Adrenal gland (tissue), 12 donors: Measurements from ENCODE around the gene CMPK1. TPM values are rescaled to one million over a fixed set of nuclear protein-coding genes. Genes with fewer than 3 reads are reported as not detected.

Experiments
- DNase-seq, 7 donors: peaks; one replicate each; pipeline ENCODE4 v3.0.0-alpha.2; 2019 to 2020
- H3K27ac ChIP-seq, 5 donors: fragments of 200-600 bp; sonication (generic) in 4 of 5; 1 replicate in 3 of 5; 2 replicates in 2 of 5; pipeline versions ENCODE4 v1.5.1 to v1.8.0; 2016 to 2020; ENCODE audit warnings: mild to moderate bottlenecking in 1 of 5
- H3K27me3 ChIP-seq: fragments of 200-600 bp; 2 replicates; pipeline ENCODE4 v1.8.0; 2021
- H3K36me3 ChIP-seq, 2 donors: fragments of 200-600 bp; replicated peaks in 1 of 2; 1 replicate in 1 of 2; 2 replicates in 1 of 2; pipeline versions ENCODE4 v1.5.1 to v1.8.0; 2018 to 2022
- H3K4me1 ChIP-seq, 2 donors: fragments of 200-600 bp; replicated peaks in 1 of 2; 1 replicate in 1 of 2; 2 replicates in 1 of 2; pipeline versions ENCODE4 v1.5.1 to v1.8.0; 2018 to 2021
- H3K4me3 ChIP-seq, 4 donors: fragments of 200-600 bp; sonication (generic) in 3 of 4; one replicate each; pipeline ENCODE4 v1.5.1; 2016 to 2018
- H3K9me3 ChIP-seq, 3 donors: fragments of 200-600 bp; sonication (generic) in 1 of 3; replicated peaks in 1 of 3; 1 replicate in 2 of 3; 2 replicates in 1 of 3; pipeline versions ENCODE4 v1.5.1 to v1.8.0; 2016 to 2021
- POLR2A ChIP-seq, 2 donors: fragments of 450-650 bp; IDR thresholded peaks; one replicate each; pipeline ENCODE4 v1.6.1; 2017; ENCODE audit warnings: antibody characterized with exemption in 2 of 2, mild to moderate bottlenecking in 2 of 2, moderate library complexity in 1 of 2
- WGBS, 4 donors: extraction: QIAGEN DNeasy Blood & Tissue Kit in 2 of 4; methylation state at CpG; one replicate each; pipeline versions ENCODE4 v1.1.5 to v1.1.7; 2013 to 2017; 5-methylcytosine and 5-hydroxymethylcytosine counted together
- intact Hi-C, 2 donors: fragments of 100-400 bp; cut with DNase I; formaldehyde crosslinking; loops; one replicate each; pipeline versions ENCODE4 v1.14.1 to v1.15.0; 2022 to 2023
- polyA plus RNA-seq, 3 donors: library from polyadenylated mRNA; stranded (reverse); fragments of 200-250 nt in 2 of 3; fragments of 350-450 nt in 1 of 3; fragmentation: Illumina TruSeq in 1 of 3; extraction: RNeasy Lipid Tissue Mini Kit (QIAGEN cat#74804) in 1 of 3; gene quantifications; one replicate each; pipeline ENCODE4 v1.2.3, GENCODE V29; 2013 to 2014
- total RNA-seq, 9 donors: library from RNA; depleted of rRNA in 4 of 9; stranded (reverse); fragments of >200 nt in 4 of 9; fragments of 120-200 nt in 1 of 9; fragmentation: NEBNext Ultra II Directional in 1 of 9; extraction: Animal tissue kit (Norgen Biotek cat#: 25700) in 1 of 9; gene quantifications; one replicate each; pipeline versions ENCODE4 v1.1.0 to v1.2.4, GENCODE V29; 2013 to 2023
- TF ChIP-seq, protein P1 (sequence below), 6 experiments: fragments of 450-650 bp in 4 of 6; fragments of 200-600 bp in 2 of 6; sonication (generic) in 1 of 6; IDR thresholded peaks; 1 replicate in 5 of 6; 2 replicates in 1 of 6; pipeline versions ENCODE4 v1.5.1 to v1.8.0; 2016 to 2021; ENCODE audit warnings: antibody characterized with exemption in 6 of 6, mild to moderate bottlenecking in 2 of 6, moderate library complexity in 1 of 6
- donor health status: healthy with polysubstance abuse.
- donor health status: Bipolar disorder and iron deficiency.
- donor health status: DM: yes; HTN: yes; CAD: no.
- donor health status: DM: no; HTN: no; CAD: no.
- donor health status: DM: no; HTN: no; CAD: no.
- donor health status: DM: yes; HTN: yes; CAD: no.

The CMPK1 gene
- total and polyA plus RNA-seq, 12 donors = 31.0 to 124 (median 64.2) TPM

DNA sequence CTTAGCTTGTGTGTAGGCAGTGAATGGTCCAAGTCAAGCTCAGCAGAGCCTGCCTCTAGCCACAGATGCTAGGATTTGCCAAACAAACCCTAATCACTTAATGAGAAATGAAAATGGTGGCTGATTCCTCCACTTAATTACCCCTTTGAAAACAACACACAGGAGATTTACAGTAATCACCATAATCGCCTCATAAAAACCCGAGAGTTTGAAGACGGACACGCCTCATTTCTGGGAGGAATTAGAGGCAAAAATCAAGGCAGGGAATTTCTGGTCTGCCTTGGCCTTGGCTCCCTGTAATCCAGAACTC lies 66.2 kb downstream of the CMPK1 start:
- TF ChIP-seq, protein P1, sequence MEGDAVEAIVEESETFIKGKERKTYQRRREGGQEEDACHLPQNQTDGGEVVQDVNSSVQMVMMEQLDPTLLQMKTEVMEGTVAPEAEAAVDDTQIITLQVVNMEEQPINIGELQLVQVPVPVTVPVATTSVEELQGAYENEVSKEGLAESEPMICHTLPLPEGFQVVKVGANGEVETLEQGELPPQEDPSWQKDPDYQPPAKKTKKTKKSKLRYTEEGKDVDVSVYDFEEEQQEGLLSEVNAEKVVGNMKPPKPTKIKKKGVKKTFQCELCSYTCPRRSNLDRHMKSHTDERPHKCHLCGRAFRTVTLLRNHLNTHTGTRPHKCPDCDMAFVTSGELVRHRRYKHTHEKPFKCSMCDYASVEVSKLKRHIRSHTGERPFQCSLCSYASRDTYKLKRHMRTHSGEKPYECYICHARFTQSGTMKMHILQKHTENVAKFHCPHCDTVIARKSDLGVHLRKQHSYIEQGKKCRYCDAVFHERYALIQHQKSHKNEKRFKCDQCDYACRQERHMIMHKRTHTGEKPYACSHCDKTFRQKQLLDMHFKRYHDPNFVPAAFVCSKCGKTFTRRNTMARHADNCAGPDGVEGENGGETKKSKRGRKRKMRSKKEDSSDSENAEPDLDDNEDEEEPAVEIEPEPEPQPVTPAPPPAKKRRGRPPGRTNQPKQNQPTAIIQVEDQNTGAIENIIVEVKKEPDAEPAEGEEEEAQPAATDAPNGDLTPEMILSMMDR (IDR thresholded peaks at IDR 0.05) = no peak
- no peak for TF ChIP-seq POLR2A (IDR thresholded peaks at IDR 0.05)
- H3K27ac ChIP-seq = no peak overlapping the region
- intact Hi-C loops = no loop called here
- H3K27me3 ChIP-seq = peaks cover 11% of the 10 kb centered on the region
- no peak overlapping the region for H3K4me3 ChIP-seq
- H3K9me3 ChIP-seq = no peaks in the 10 kb centered on the region
- no peak for DNase-seq
- H3K36me3 ChIP-seq = no peaks in the 10 kb centered on the region
- WGBS, 4 donors = 92 to 97% (median 93%) methylated on average over 4 of the region's 4 CpGs
- no peaks in the 10 kb centered on the region for H3K4me1 ChIP-seq

- intact Hi-C loops = no loop called here
- Histone ChIP-seq H3K27ac (no peak overlapping the region), H3K4me3 (no peak overlapping the region), H3K36me3 (no peaks in the 10 kb centered on the region), H3K27me3 (peaks cover 6% of the 10 kb centered on the region), H3K4me1 (no peaks in the 10 kb centered on the region), H3K9me3 (no peaks in the 10 kb centered on the region)
- DNase-seq = no peak
- 78 to 87% (median 84%) methylated on average over 4 of the region's 4 CpGs for WGBS, 4 donors
- TF ChIP-seq, protein P1 (IDR thresholded peaks at IDR 0.05) = no peak
- no peak for TF ChIP-seq POLR2A (IDR thresholded peaks at IDR 0.05)
Measured at GRCh38 chr1:47401761-47402160, 68.2 kb downstream of the CMPK1 start.

- no peak for TF ChIP-seq POLR2A (IDR thresholded peaks at IDR 0.05)
- TF ChIP-seq, protein P1 (IDR thresholded peaks at IDR 0.05) = no peak
- Histone ChIP-seq H3K4me3 (no peak overlapping the region), H3K4me1 (no peaks in the 10 kb centered on the region), H3K9me3 (no peaks in the 10 kb centered on the region), H3K36me3 (no peaks in the 10 kb centered on the region), H3K27ac (no peak overlapping the region), H3K27me3 (peaks cover 6% of the 10 kb centered on the region)
- intact Hi-C loops = no loop called here
- no peak for DNase-seq
- WGBS, 4 donors = 83 to 91% (median 87%) methylated on average over 4 of the region's 4 CpGs
Measured at GRCh38 chr1:47402591-47402990, 69.0 kb downstream of the CMPK1 start.

DNA sequence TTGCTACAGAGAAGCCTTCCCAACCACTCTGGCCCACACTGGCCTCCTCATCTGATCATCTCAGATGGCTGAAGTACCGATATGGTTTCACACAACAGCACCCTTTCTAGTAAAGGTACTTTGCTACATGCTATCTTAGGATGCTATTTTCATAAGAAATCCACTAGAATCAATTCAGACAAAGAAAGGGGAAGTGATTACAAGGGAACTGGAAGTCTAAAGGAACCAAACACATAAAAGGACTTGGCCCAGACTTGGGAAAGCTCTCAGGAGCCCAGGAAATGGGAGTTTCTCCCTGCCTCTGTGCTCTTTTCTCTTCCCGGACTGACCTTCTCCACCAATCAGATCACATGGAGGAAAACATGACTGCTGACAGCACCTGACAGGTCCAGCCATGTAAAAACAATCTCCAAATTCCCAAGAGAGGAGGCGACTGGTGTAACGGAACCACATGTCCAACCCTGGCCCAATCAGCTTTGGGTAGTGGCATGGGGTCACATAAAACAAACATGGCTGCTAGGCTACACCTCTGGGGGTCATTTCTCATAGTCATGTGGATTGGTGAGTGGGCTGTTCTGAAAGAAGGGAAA lies 69.8 kb downstream of the CMPK1 start:
- no peak overlapping the region for H3K4me3 ChIP-seq
- peaks cover 6% of the 10 kb centered on the region for H3K27me3 ChIP-seq
- no peak overlapping the region for H3K27ac ChIP-seq
- TF ChIP-seq, protein P1 (IDR thresholded peaks at IDR 0.05) = no peak
- no peak for TF ChIP-seq POLR2A (IDR thresholded peaks at IDR 0.05)
- DNase-seq = no peak
- intact Hi-C loops = no loop called here
- no peaks in the 10 kb centered on the region for H3K36me3 ChIP-seq
- 66 to 81% (median 75%) methylated on average over 4 of the region's 4 CpGs for WGBS, 4 donors
- no peaks in the 10 kb centered on the region for H3K9me3 ChIP-seq
- no peaks in the 10 kb centered on the region for H3K4me1 ChIP-seq
